Measurements from ENCODE around the gene MALT1. TPM values are rescaled to one million over a fixed set of nuclear protein-coding genes. Genes with fewer than 3 reads are reported as not detected.

MALT1 gene
- total RNA-seq, 4 donors from 2014 or later = 18.5 to 45.6 (median 30.1) TPM

DNA sequence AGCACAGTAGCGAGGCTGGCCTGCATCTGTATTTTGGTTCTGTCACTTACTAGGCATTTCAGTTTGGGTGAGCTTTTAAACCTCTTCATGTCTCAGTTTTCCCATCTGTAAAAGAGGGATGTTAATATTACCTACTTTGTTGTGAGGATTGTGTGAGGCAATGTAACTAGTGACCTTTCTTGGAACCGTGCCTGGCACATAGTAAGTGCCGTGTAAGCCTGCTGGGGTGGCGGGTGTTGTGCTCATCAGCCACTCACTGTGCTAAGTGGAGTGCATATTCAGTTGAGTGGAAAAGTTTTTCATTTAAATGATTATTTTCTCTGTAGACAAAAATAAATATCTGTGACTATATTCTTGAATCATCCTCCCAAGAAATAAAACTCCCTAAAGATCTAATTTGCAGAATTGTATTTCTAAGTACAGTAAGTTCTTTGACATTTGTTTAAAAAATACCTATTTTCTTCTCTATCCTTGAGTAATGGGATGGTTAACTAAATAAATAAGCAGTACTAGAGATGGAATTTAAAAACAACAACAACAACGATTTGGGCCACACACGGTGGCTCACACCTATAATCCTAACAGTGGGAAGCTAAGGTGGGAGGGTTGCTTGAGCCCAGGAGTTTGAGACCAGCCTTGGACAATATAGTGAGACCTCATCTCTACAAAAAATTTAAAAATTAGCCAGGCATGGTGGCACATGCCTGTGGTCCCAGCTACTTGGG lies 56.7 kb downstream of the MALT1 start:
- no peak for ATAC-seq (ENCODE audit: low FRiP score)
- DNase-seq (ENCODE audit: low spot score) = no peak
- TF ChIP-seq, protein P1, sequence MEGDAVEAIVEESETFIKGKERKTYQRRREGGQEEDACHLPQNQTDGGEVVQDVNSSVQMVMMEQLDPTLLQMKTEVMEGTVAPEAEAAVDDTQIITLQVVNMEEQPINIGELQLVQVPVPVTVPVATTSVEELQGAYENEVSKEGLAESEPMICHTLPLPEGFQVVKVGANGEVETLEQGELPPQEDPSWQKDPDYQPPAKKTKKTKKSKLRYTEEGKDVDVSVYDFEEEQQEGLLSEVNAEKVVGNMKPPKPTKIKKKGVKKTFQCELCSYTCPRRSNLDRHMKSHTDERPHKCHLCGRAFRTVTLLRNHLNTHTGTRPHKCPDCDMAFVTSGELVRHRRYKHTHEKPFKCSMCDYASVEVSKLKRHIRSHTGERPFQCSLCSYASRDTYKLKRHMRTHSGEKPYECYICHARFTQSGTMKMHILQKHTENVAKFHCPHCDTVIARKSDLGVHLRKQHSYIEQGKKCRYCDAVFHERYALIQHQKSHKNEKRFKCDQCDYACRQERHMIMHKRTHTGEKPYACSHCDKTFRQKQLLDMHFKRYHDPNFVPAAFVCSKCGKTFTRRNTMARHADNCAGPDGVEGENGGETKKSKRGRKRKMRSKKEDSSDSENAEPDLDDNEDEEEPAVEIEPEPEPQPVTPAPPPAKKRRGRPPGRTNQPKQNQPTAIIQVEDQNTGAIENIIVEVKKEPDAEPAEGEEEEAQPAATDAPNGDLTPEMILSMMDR (IDR thresholded peaks at IDR 0.05) = no peak

DNA sequence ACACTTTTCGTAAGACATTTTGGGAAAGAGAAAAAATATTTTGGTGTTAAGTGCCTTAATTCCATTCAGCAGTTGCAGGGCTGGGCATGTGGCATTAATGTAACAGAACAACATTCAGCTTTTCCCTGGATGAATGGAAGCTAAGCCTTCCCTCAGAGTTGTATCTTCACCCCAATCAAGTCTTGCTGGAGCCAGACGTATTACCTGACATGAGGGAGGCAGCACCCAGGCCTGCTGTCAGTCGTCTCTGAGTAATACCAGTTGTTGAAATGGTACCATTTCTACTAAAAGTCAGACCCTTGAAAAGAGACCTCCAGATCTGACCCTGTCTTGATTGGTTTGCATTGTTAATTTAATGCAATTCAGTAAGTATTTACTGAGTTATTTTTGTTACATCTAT lies 57.5 kb downstream of the MALT1 start:
- ATAC-seq (ENCODE audit: low FRiP score) (no peak), DNase-seq (ENCODE audit: low spot score) (no peak)
- TF ChIP-seq, protein P1 (IDR thresholded peaks at IDR 0.05) = no peak

DNA sequence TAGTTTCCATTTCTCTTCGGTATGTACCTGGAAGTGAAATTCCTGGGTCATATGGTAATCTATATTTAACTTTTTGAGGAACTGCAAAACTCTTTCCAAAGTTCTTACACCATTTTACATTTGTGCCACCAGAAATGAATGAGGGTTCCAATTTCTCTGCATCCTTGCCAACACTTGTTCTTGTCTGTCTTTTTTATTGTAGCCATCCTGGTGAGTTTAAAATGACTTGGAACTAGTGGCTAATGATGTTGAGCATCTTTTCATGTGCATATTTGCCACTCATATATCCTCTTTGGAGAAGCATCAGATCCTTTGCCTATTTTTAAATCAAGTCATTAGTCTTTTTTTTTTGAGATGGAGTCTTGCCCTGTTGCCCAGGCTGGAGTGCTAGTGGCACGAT lies 59.4 kb downstream of the MALT1 start:
- ATAC-seq (ENCODE audit: low FRiP score) (no peak), DNase-seq (ENCODE audit: low spot score) (no peak)
- TF ChIP-seq, protein P1 (IDR thresholded peaks at IDR 0.05) = no peak

DNA sequence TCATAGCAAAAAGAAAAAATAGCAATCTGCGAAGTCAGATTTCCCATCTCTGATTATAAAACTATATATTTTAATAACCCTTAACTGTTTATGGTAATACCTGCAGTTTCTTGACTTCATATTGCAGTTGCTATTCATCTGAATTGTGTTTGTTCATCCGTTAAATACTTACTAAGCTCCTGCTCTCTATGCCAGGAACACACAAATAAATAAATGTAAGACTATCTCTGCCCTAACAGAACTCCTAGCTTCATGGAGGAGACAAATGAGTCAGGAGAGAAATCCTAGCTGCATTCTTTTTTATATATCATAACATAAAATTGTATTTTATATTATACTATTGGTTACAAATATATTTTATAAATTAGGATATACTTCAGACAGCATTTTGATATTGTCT lies 61.2 kb downstream of the MALT1 start:
- no peak for ATAC-seq (ENCODE audit: low FRiP score)
- TF ChIP-seq, protein P1 (IDR thresholded peaks at IDR 0.05) = no peak

DNA sequence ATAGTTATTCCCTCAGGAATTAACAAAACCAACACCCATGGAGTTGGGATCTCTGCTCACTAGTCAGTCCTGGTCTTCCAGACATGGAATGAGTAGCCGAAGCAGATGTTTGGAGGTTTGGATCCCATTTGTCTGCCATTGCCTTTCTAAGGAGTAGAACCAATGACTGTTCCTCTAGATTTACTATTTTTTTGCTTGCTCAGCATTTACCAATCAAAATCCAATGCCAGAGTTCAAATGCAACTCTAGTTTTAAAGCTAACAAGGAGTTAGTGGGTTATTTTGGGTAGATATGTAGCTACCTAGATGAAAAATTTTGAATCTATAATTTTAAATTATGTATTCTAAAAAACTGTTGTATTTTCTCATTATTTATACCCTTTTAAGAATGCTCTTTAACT lies 62.6 kb downstream of the MALT1 start:
- TF ChIP-seq, protein P1 (IDR thresholded peaks at IDR 0.05) = no peak
- no peak for ATAC-seq (ENCODE audit: low FRiP score)
- no peak for DNase-seq (ENCODE audit: low spot score)

More for the DNA sequence above, 61.2 kb downstream of the MALT1 start:
- no peak for DNase-seq (ENCODE audit: low spot score)

DNA sequence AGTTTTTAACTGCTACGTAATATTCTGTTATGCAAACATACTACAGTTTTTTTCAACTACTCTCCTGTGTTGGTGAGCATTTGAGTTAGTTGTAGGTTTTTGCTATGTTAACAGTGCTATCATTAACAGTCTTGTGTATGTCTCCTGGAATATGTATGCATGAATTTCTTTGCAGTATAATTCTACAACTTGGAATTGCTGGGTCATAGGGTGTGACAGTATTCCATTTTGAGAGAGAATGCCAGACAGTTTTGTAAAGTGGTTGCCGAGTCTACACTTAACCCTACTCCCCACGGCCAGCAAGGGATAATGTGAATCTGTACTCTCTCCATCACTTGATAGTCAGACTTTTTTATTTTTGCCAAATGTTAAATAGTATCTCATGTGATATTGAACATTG lies 67.1 kb downstream of the MALT1 start:
- DNase-seq (ENCODE audit: low spot score) (no peak), ATAC-seq (ENCODE audit: low FRiP score) (no peak)
- TF ChIP-seq, protein P1 (IDR thresholded peaks at IDR 0.05) = no peak

DNA sequence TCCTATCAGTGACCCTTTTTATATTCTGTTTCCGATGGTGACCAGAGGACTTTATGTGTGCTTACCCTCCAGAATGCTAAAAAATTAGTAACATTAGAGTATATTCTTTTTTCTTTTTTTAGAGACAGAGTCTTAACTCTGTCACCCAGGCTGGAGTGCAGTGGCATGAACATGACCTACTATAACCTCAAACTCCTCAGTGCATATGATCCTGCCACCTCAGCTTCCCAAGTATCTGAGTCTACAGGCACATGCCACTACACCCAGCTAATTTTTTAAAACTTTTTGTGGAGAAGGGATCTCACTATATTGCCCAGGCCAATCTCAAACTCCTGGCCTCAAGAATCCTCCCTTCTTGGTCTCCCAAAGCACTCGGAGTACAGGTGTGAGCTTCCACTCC lies 74.6 kb downstream of the MALT1 start:
- ATAC-seq (ENCODE audit: low FRiP score) = no peak
- TF ChIP-seq, protein P1 (IDR thresholded peaks at IDR 0.05) = no peak
- DNase-seq (ENCODE audit: low spot score) = no peak

Measured in omental fat pad (tissue), 4 donors.